ENCODE results near the gene XRCC1.

- no peak for TF ChIP-seq POLR2AphosphoS5 (IDR thresholded peaks at IDR 0.05)
- TF ChIP-seq EP300 (IDR thresholded peaks at IDR 0.05): no peak
Observed at GRCh38 chr19:43612374-43612773, 37.0 kb upstream of the XRCC1 start.
